Midbrain (tissue), 1 donor: Measurements from ENCODE around the gene SUPT20H.

Experiments used
- DNase-seq: peaks from one replicate; lab custom pipeline; 2025; lab: John Stamatoyannopoulos, UW

Gene SUPT20H

DNA sequence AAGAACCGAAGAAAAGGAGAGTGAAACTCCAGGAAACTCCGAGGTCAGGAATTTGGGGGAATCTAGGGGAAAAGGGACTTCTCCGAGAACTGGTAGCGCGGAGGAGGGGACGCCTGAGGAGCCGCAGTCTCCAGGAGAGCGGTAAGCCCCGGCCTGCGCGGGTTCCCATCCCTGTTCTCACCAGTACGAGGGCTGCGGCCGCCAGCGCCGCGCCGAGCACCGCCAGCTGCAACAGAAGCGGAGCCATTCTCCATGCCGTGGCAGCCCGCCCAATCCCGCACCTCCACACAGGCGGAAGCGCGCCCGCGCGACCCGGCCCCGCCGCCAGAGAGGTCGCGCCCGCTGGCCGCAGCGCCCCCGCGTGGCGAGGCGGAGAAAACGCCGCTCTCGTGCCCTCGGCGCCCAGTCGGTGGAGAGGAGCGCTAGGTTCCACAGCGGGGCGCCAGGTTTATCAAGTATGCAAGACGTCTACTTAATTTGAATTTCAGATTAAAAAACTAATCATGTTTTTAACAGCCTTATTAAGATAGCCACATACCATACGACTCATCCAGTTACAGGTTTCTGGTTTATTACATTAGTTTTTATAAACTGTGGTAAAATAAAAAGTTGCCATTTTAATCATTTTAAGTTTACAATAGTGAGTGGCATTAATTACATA, 60.3 kb downstream of the SUPT20H start, which contains the start of gene ALG5:
Gene ALG5 (minus strand): TSS at position 287 of the 661 bp plus-strand sequence. CDS start 40 bp downstream, at position 247.
- DNase-seq = peak; percentile 92

DNA sequence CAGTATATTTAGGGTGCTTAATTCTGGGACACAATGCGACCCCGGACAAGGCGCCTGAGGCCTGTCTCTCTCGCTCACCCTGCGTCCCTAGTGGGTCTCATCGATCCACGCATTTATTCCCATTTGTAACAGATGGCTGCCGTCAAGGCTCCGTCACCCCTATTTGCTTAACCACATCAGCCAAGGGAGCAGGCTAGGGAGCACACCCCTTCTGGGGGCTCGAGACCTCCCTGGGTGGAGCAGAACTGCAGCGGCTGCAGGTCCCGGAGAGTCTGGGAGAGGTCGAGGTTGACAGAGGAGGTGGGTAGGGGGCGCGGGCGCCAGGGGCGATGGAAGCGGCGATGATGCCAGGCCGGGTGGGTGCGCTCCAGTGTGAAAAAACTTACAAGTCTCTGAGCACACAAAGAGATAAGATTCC, 60.9 kb downstream of the SUPT20H start:
- no peak for DNase-seq

DNA sequence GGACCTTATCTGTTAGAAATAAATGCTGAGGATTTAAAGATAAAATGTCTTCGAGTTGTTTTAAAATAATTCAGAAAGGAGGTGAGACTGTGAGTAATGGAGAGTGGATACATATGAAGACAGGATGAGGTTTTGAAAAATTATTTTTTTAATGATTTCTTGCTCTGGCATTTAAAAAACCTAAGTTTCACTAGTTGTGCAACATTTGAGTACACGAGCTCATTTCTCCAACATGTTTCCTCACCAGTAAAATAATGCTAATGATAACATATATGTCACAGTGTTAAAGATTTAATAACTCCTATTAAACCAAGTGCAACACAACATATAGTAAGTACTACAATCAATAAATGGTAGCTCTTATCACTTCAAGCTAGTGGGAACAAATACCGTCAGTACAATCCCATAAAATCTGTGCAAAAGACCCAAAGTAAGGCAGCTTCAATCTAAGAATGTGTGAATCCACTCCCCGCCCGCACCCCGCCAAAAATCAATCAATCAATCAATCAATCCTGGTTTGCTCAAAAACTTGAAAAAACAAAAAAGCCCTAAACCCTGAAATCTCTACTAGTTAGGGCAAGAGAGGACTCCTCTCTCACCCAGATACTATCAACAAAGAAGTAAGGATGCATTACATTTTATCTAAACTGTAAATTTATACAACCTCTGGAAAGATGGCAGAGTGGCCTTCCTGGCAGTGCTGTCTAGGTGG, 61.6 kb downstream of the SUPT20H start:
- DNase-seq = no peak

DNA sequence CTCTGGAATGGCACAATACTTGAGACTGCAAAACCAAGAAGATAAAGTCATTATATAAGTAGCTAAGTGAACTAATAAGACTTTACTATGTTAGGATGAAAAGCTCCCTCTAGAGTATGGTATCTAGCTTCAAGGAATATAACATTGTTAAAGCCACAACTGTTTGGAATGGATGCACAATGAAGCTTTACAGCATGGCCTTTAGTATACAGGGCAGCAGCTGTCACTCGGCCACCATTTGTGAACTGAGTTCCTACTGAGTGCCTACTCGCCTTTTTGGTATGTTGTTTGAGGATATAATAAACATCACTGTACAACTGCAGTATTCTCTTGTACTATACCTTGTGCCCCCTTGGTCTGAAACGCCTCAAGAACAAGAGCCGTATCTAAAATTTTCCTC, 67.1 kb downstream of the SUPT20H start:
- no peak for DNase-seq

DNA sequence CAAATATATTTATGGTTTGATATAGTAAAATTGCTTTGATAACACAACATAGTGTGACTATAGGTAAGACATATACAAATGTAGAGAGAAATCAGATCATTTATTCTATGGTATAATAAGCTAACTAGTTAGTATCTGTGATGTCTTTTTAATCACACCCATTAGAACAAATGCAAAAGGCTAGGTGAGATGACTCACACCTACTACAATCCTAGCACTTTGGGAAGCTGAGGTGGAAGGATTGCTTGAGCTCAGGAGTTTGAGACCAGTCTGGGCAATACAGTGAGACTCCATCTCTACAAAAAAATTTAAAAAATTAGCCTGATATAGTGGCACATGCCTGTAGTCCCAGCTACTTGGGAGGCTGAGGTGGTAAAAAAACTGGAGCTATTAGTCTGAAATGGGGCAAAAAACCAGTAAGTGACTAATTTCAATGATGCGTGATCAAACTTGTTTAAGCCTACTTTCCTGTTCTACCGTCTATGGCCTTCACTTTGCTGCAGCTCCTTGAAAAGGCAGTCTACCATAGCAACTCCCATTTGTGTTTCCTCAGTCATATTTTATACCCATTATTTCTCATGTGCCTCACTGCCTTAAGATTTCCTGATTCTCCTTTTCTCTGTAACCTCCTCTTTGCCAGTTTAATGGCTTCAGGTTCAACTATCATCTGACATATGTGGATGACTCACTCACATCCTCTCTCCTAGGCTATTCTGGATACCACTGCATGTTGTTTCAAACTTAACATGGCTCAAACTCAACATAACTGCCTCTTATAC, 72.8 kb downstream of the SUPT20H start:
- no peak for DNase-seq

DNA sequence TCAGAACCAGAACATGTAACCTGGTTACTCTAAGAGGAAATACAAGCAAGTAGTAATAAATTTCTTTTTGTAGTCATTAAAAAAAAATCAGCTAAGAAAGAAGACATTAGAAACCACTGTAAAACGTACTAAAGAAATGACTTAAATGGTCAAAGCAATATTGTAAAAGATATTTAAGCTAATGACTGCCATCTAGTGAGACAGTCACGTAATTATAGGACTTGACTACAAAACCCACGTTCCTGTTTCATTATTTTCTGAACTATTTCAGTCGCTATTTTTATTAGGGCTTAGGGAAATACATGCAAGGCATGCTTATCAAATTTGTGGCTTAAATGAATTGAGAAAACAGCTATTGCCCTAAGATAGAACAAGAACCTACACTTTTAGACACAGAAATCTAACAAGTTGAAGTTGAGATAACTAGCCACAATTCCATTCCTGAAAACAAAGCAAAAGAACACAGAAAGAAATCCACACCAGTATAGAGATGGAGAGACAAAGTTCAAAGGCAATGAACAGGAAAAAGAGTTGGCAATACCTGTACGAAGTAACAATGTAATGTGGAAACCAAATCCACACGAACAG, 78.2 kb downstream of the SUPT20H start:
- DNase-seq = peak; percentile 15

DNA sequence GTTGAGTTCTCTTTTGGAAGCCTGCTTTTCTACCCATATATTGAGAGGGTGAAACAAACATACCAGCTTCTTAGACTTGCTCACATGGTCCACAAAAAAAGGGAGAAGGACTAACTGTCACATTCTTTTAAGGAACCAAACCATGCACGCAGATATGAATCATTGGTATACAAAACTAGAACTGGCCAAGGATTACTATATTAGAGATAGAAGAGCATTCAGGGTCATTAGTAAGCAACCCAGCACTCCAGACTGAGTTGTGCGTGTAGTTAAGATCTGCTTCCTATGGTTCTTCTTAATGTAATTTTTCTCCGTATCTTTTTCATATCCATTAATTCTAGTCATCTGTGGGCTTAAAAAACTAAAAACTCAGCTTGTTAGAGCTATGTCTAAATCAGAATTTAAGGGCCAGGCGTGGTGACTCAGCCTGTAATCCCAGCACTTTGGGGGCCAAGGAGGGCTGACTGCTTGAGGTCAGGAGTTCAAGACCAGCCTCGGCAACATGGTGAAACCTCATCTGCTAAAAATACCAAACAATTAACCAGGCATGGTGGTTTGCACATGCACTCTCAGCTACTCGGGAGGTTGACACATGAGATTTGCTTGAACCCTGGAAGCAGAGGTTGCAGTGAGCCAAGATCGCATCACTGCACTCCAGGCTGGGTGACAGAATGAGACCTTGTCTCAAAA, 80.0 kb downstream of the SUPT20H start:
- no peak for DNase-seq

DNA sequence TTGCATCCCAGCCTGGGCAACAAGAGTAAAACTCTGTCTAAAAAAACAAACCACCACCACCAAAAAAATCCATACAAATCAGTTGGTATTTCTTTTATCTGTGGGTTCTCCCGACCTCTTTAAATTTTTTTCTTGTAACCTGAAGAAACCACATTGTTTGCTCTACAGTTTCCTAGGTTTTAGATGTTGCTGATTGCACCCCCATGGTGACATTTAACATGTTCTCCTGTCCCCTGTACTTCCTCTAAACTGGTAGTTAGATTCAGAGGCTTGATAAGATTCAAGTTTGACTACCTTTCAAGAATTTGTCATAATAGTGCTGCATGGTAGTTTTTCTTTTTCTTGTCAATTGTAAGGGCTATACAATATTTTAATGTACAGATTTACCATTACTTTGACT, 84.3 kb downstream of the SUPT20H start:
- no peak for DNase-seq

DNA sequence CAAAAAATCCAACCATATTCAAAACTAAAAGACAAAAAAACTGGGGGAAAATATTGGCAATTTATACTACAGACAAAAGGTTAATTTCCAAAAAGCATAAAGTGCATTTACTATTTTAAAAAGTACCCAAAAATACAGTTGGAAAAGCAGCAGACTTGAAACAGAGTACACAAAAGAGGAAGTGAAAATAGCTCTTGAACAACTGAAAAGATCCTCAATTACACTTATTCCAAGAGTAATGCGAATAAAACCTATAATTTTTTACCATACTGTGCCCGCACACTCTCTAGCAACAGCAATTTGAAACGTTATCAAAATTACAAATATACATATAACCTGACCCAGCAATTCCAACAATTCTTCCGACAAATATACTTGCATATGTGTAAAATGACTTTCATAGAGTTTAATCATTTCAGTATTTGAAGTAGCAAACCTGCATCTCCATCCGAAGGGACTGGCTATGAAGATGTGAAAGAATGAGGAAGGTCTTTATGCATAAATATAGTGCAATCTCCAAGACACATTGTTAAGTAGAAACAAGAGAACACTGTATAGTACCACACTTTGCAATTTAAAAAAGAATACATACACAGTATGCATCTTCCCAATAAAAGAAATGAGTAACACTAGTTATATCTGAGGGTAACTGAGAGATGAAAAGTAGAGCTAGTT, 85.7 kb downstream of the SUPT20H start:
- no peak for DNase-seq

DNA sequence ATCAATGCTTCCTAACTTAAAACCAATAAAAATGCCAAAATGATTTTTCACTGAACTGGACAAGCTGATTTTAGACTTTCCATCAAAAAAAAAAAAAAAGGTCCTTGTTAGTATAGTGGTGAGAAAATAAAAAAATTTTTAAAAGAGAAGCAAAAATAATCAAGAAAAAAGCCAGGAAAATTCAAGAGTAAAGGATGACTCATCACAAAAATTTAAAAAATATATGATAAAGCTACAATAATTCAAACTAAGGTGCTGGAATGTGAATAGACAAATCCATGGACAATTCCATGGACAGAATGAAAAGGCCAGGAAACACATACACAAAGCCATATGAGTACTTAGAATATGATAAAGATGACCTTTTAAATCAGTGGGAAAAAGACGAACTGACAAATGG, 86.5 kb downstream of the SUPT20H start:
- no peak for DNase-seq

DNA sequence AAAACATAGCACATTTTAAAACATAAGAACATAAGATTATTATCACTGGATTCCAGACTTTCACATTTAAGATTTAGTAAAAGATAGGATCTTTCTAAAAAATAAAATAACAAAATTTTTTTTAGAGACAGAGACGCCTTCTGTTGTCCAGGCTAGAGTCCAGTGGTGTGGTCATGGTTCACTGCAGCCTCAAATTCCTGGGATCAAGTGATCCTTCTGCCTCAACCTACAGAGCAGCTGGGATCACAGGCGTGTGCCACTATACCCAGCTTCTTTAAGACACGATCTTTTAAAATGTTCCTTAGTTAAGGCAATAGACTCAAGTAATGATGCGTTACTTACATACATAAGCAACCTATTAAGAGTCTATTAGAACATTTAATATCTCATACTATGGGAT, 93.1 kb downstream of the SUPT20H start:
- DNase-seq = no peak

DNA sequence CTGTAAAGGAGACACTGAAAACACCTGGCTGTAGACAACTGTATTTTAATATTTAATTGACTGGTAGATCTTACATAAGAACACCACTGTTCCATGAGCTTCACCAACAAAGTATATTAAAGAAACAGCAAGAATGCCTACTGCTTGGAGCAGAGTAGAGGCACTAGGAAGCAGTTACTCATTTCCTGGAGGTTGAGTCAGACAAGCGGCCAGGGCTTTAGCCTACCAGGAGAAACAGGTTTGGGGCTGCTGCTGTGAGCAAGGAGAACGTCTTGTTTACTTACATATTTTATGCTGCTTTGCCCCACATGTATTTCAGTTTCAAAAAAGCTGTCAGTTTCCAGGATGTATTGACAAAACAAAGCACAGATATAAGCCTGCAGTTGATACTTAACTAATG, 93.7 kb downstream of the SUPT20H start:
- no peak for DNase-seq

DNA sequence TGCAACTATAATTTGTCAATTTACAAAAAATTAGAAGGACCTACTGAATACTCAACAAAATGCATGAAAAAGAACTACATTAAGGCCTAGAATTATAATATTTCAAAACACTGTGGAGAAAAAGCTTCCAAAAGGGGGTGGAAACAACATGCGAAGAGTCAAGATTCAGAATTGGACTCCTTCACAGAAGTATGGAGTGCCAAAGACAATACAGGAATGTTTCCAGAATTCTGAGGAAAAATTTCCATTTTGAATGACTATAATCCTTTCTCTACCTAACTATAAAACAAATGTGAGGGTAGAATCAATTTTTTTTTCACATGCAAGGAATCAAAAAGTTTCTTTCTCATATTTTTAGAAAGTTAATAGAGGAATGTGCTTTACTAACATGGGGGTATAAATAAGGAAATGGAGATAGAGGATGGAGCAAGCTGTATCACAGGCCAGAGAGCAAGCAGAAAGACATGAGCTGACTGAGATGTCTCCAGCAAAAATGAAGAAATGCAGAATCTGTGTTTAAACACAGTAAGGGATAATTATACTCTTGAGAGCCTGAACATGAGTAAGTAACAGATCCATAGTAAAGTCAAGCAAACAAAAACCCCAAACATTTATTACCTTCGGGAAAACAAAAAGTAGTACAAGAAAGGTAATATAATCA, 99.9 kb downstream of the SUPT20H start:
- no peak for DNase-seq
